ENCODE data around the gene RNF183.

The RNF183 gene, protein sequence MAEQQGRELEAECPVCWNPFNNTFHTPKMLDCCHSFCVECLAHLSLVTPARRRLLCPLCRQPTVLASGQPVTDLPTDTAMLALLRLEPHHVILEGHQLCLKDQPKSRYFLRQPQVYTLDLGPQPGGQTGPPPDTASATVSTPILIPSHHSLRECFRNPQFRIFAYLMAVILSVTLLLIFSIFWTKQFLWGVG

GRCh38 chr9:113302792-113303418 is at the start of gene RNF183:
Gene RNF183, minus strand, starts transcription at chr9:113303376. Its CDS starts 5,192 bp downstream, at chr9:113298184.
- no peak for DNase-seq

DNA sequence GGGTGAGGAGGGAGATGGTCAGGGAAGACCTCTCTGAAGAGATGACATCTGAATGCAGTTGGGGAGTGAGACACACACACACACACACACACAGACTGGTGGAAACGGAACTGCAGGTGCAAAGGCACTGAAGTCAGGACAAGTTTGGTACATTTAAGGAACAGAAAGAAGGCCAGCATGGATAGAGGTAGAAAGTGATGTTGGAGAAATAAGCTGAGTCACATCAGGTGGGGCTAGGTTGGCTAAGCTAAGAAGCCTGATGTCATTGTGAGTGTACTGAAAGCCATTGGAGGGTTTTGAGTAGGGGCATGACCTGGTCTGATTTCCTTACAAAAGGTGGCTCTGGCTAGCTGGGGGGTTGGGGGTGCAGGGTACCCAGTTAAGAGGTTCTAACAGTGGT is 49.2 kb upstream of the RNF183 start:
- no peak for DNase-seq

- DNase-seq = no peak
These were observed 48.8 kb upstream of the RNF183 start for GRCh38 chr9:113352006-113352405.

DNA sequence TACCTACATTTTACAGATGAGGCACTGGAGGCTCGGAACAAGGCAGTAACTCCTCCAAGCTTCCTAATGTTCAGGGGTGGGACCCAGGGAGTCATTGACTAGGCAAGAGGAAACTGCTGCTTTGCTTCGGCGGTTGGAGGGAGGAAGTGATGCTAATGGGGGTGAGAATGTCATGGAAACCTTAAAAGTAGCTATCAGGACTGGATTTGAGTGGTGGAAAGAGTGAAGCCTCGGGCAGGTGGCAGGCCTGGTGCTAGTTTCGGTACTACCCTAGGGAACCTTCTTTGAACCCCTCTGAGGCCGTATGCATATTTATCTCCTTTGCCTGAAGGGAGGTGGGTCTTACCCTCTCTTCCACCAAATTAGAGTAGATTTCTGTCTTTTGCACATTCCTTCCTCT is 47.8 kb upstream of the RNF183 start:
- no peak for DNase-seq

DNA sequence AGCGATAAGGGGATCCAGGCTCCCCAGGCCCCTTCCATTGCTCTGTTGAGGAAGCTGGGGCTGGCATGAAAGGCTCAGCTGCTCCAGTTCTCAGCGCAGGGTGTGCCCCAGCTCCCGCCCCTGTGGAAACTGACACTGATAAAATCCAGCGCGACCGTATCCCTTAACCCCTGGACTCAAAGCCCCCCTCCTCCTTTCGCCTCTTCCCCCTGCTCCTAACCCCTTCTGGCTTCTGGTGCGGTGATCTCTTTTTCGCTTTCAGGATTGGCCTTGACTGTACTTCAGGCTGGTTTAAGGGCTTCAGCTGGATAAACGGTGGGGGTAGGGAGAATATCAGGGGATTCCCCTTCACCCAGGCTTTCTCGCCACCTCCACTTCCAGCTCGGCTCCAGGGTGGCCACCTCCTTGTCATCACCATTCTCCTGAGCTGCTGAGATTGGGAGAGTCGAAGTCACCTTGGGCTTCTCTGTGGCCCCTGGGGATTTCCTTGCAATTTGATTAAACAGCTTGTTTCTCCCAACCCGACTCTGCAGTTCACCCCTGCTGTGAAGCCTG is 47.0 kb upstream of the RNF183 start:
- no peak for DNase-seq

GRCh38 chr9:113349445-113350094 is 46.4 kb upstream of the RNF183 start, which contains the start of gene BSPRY:
Gene BSPRY, plus strand, starts transcription at chr9:113349541. Its CDS starts 39 bp downstream, at chr9:113349580.
- DNase-seq = no peak

DNA sequence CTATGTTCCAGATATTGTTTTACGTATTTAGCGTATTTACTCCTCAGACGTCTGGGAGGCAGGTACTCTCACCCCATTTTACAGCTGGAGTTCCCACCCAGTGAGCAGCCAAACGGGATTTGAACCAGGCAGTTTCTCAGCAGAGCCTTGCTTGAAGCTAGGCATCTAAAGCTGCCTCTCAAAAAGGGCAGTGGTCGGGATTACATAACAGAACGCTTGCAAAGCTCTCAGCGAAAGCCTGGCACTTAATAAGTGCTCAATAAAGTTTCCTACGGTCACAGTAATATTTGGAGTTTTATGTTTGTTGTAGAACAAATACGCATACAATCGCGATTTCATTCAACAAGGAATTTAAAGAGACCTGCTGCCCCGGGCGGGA is 45.9 kb upstream of the RNF183 start:
- no peak for DNase-seq

- DNase-seq = no peak
These were observed 45.3 kb upstream of the RNF183 start for GRCh38 chr9:113348437-113348836.

- DNase-seq = no peak
These were observed 42.5 kb upstream of the RNF183 start for GRCh38 chr9:113345671-113346070.

GRCh38 chr9:113345190-113345589 is 42.0 kb upstream of the RNF183 start:
- DNase-seq = no peak

DNA sequence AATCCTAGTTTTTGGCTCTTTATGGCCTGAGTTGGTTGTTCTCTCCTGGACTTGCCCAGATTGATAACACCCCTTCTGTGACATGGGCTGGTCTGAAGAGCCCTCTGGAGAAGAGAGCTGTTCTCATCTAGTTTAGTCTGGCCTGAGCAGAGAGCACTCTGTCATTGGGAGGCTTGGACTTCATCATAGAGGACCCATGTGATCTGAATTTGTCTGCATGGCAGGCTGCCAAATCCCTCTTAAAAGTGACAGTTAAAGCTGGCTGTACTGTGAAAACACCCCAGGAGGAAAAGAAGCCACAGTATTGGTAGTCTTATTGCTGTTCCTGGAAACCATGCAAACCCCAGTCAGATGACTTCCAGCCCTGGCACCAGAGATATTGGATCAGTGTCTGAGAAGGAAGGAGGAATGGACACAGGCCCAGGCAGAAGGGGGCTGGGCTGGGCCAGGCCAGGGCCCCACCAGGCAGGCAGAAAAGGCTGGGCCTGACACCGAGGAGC is 40.6 kb upstream of the RNF183 start:
- DNase-seq = no peak

GRCh38 chr9:113341712-113342410 is 38.7 kb upstream of the RNF183 start:
- no peak for DNase-seq

DNA sequence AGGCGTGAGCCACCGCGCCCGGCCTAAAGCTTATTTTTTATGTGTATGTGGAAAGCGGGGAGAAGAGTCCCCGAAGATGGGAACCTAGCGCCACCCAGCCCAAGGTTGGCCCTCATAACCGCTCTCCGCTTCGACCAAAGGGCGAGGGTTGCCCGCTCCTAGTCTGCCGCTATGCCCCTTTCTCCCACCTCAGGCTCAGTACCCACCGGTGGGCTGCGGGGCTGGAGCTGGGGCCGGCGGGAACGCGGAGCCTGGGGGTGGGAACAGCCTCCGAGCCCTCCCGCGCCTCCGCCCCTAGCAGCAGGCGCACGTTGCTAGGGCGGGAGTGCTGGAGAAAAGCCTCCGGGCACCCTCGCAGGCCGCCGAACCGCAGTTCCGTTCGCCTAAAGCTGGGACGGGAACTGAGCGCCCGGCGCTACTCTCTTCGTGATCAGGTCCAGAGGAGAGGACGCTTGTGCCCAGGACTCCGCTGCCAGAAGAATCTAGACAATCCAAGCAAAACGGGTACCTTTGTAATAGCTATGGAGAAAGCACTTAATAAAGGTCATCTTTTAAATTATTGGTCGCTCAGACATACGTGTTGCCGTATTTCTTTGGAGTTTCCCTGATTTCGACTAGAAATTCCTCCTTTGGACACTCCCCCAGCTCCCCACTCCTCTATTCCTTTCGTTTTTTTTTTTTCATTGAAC is 37.0 kb upstream of the RNF183 start, which contains the start of gene WDR31:
TSS of gene WDR31 (minus strand) at position 265 of the 689 bp plus-strand sequence. CDS start 8,253 bp downstream, outside the sequence.
- peak; percentile 71 for DNase-seq

- no peak for DNase-seq
These were observed 34.5 kb upstream of the RNF183 start for GRCh38 chr9:113337714-113338113.

GRCh38 chr9:113331780-113332179 is 28.6 kb upstream of the RNF183 start:
- no peak for DNase-seq

GRCh38 chr9:113328045-113328782 is 25.0 kb upstream of the RNF183 start:
- DNase-seq = no peak

DNA sequence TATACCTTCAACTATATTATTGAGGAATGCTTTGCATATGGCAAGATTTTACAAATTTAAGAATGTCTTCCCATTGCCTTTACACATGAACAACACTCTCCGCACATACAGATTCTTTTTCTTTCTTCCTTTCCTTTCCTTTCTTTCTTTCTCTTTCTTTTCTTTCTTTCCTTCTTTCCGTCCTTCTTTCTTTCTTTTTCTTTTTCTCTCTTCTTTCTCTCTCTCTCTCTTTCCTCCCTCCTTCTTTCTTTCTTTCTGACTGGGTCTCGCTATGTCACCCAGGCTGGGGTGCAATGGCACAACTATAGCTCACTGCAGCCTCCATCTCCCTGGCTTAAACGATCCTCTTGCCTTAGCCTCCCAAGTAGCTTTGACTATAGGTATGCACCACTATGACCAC is 23.1 kb upstream of the RNF183 start:
- no peak for DNase-seq

DNA sequence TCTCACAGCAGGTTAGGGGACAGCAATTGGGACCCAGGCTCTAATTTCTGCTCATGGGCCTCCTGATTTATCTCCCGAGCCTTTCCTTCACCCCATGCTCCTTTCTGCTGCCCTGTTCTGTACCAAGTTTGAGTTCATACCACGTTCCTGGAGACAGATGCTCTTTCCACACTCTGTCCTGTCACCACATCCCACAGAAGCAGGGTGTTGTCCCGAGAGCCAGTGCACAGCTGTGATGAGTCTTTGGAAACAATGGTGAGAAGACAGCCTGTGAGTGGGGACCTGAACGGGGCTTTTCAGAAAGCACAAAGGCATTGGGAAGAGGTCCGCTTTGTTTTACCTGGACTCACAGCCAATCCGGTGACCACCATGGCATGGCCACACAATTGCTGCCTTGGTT is 19.5 kb upstream of the RNF183 start:
- DNase-seq = no peak

GRCh38 chr9:113320051-113320450 is 16.9 kb upstream of the RNF183 start:
- no peak for DNase-seq

DNA sequence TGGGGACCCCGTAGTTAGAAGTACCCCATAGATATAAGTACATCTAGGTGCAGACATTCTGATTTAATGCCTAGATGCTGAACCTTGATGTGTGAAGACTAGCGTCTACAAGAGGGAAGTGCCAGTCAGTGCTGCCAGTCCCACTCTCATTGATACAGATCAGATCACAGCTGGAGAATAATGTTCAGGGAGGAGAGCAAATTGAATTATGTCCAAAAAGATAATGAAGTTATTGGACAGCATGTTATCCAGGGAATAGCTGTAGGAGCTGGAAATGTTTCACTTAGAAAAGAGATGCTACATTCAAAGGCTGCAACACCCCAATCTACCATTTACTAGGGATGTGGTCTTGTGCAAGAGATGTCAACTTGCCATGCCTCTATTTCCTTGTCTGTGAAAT is 15.9 kb upstream of the RNF183 start:
- no peak for DNase-seq

DNA sequence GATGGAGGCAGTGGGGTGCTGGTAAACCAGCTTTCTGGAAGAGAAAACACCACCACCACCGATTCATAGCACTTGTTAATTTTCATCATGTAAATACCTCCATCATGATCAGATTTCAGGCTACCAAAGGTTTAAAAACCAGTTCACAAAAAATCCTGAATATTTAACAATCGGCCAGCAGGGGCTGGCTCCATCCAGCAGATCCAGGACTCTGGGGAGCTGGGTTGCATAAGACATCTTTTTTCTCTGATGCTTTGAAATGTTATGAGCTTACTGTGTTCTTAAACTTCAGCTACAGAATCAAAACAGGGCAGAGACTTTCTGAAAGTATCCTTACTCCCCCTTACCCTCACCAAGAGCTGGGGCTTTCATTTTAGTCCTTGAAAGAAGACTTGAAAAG is 14.6 kb upstream of the RNF183 start:
- DNase-seq = no peak

GRCh38 chr9:113316030-113316429 is 12.9 kb upstream of the RNF183 start:
- no peak for DNase-seq
